ENCODE results near the gene VPS9D1.
"Not testable (repeated sequence)": the region's sequence is repeated elsewhere in the genome, so short reads cannot be mapped to it uniquely, and the experiment has no call there.

Gene VPS9D1

DNA sequence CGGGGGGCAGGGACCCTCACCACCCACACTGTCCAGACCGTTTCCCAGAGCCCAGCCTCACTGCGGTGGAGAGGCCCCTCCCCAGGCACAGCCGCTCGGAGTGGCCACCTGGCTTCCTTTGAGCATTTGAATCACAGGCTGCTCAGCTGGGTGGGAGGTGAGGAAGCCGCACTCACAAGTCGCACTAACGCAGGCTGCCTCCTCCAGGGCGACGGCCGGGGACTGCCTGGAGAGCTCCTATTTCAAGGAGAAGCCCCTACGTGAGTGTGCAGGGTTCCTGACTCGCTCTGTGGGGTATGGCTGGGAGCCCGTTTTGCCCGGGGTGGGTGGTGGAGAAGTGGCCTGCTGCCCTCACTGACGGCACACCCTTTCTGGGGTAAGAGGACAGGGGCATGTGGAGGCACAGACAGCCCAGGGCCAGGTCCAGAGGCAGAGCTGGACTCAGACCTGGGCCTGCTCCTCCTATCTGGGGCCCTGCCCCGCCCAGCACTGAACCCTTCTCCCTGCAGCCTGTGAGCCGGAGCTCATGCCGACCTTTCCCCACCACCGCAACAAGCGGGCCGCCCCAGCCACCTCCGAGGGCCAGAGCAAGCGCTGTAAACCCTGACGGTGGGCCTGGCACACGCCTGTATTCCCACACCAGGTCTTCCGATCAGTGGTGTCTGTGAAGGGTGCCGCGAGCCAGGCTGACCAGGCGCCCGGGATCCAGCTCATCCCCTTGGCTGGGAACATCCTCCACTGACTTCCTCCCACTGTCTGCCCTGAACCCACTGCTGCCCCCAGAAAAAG is 25.4 kb downstream of the VPS9D1 start:
- H3K4me3 ChIP-seq (ENCODE audit: low read length) = no peak overlapping the region
- H3K27me3 ChIP-seq (ENCODE audit: control insufficient read depth, insufficient read depth, low read length) = no peaks in the 10 kb centered on the region
- H3K9me3 ChIP-seq (ENCODE audit: control insufficient read depth, low read length) = no peaks in the 10 kb centered on the region
- H3K4me1 ChIP-seq (ENCODE audit: control insufficient read depth, insufficient read depth, low read length) = peaks cover 8% of the 10 kb centered on the region
- no peak overlapping the region for H3K9ac ChIP-seq (ENCODE audit: low read length)
- H3K36me3 ChIP-seq (ENCODE audit: control insufficient read depth, insufficient read depth, low read length) = peaks cover 19% of the 10 kb centered on the region

- H3K27me3 ChIP-seq (ENCODE audit: control insufficient read depth, insufficient read depth, low read length) = not testable (repeated sequence)
Measured at GRCh38 chr16:89694784-89695085, 26.0 kb downstream of the VPS9D1 start.

DNA sequence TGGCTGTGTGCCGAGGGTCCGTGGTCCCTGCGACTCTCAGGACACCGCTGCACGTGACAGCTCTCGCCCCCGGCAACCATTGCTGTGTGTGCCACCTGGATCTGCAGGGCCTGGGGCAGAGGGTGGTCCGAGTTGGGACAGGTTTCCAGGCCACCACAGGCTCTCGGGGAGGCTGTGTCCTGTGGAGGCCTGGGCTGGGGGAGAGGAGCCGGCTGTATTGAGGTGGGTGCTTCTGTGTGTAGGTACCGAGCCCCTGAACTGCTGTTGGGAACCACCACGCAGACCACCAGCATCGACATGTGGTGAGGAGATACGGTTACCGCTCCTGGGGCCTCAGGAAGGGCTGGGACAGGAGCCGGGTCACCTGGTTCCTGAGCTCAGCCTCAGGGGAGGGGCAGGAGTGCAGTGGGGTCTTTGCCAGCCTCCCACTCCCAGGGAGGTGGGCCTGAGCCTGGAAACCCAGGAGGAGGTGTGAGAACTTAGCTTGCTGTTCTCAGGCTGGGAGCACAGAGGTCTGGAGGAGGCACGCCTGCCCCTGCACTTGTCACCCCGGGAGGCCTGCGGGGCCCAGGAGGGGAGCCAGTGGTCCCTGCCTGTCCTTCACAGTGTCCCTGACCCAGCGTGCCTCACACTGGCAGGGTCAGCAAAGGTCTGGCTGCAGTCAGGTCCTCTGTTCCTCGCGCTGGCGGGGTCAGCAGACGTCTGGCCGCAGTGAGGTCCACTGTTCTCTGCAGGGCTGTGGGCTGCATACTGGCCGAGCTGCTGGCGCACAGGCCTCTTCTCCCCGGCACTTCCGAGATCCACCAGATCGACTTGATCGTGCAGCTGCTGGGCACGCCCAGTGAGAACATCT is 26.5 kb downstream of the VPS9D1 start:
- Histone ChIP-seq H3K36me3 (ENCODE audit: control insufficient read depth, insufficient read depth, low read length) (peaks cover 24% of the 10 kb centered on the region), H3K27me3 (ENCODE audit: control insufficient read depth, insufficient read depth, low read length) (no peaks in the 10 kb centered on the region), H3K9ac (ENCODE audit: low read length) (no peak overlapping the region), H3K9me3 (ENCODE audit: control insufficient read depth, low read length) (no peaks in the 10 kb centered on the region), H3K4me1 (ENCODE audit: control insufficient read depth, insufficient read depth, low read length) (no peaks in the 10 kb centered on the region), H3K4me3 (ENCODE audit: low read length) (no peak overlapping the region)

More at GRCh38 chr16:89694784-89695085, 26.0 kb downstream of the VPS9D1 start:
- H3K9me3 ChIP-seq (ENCODE audit: control insufficient read depth, low read length); H3K4me3 ChIP-seq (ENCODE audit: low read length); H3K9ac ChIP-seq (ENCODE audit: low read length); H3K4me1 ChIP-seq (ENCODE audit: control insufficient read depth, insufficient read depth, low read length): not testable (repeated sequence)
- peaks cover 24% of the 10 kb centered on the region for H3K36me3 ChIP-seq (ENCODE audit: control insufficient read depth, insufficient read depth, low read length)

- no peaks in the 10 kb centered on the region for H3K9me3 ChIP-seq (ENCODE audit: control insufficient read depth, low read length)
- peaks cover 24% of the 10 kb centered on the region for H3K36me3 ChIP-seq (ENCODE audit: control insufficient read depth, insufficient read depth, low read length)
- no peaks in the 10 kb centered on the region for H3K27me3 ChIP-seq (ENCODE audit: control insufficient read depth, insufficient read depth, low read length)
- H3K4me1 ChIP-seq (ENCODE audit: control insufficient read depth, insufficient read depth, low read length) = peaks cover 4% of the 10 kb centered on the region
- H3K9ac ChIP-seq (ENCODE audit: low read length) = no peak overlapping the region
- no peak overlapping the region for H3K4me3 ChIP-seq (ENCODE audit: low read length)
Measured at GRCh38 chr16:89693289-89693731, 27.4 kb downstream of the VPS9D1 start.

DNA sequence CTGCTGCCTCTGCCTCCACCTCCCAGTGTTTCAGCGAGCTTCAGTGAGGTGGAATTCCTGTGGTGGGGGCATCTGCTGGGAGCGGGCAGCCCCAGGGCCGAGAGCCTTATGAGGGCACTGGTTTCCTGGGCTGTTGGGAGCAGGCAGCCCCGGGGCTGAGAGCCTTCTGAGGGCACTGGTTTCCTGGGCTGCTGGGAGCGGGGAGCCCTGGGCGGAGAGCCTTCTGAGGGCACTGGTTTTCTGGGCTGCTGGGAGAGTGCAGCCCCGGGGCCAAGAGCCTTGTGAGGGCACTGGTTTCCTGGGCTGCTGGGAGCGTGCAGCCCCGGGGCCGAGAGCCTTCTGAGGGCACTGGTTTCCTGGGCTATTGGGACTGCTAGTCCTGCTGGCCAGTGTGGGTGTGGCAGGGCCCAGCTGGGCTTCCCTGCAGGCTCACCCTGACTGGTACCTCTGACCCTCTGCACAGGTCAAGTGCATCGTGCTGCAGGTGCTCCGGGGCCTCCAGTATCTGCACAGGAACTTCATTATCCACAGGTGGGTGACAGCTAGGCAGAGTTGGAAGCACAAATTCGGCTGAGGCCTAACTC is 28.6 kb downstream of the VPS9D1 start:
- Histone ChIP-seq H3K36me3 (ENCODE audit: control insufficient read depth, insufficient read depth, low read length) (peaks cover 24% of the 10 kb centered on the region), H3K9ac (ENCODE audit: low read length) (no peak overlapping the region), H3K27me3 (ENCODE audit: control insufficient read depth, insufficient read depth, low read length) (no peaks in the 10 kb centered on the region), H3K4me3 (ENCODE audit: low read length) (no peak overlapping the region), H3K9me3 (ENCODE audit: control insufficient read depth, low read length) (no peaks in the 10 kb centered on the region), H3K4me1 (ENCODE audit: control insufficient read depth, insufficient read depth, low read length) (peaks cover 17% of the 10 kb centered on the region)

GRCh38 chr16:89691231-89691985 is 29.3 kb downstream of the VPS9D1 start:
- Histone ChIP-seq H3K9me3 (ENCODE audit: control insufficient read depth, low read length) (no peaks in the 10 kb centered on the region), H3K4me3 (ENCODE audit: low read length) (no peak overlapping the region)

DNA sequence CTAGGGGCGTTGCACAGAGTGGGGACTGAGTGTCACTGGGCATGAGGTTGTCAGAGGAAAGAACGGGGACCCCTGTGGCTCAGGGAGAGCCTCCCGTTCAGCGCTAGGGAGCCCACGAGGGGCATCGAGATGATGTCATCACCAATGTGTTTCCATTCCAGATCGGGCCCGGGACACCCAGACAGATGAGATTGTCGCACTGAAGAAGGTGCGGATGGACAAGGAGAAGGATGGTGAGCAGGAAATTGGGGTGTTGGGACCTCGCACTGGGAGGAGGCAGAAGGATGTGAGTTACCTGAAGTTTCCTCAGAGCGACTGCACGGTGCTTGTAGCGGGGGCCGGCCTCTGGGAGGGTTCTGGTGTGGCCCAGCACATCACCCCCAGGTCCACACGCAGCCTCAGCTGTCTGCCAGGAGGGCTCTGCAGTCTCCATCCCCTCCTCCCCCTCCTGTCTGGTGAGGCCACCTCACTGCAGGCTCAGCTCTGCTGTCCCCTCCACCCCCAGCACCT is 30.3 kb downstream of the VPS9D1 start:
- Histone ChIP-seq H3K9ac (ENCODE audit: low read length) (no peak overlapping the region), H3K36me3 (ENCODE audit: control insufficient read depth, insufficient read depth, low read length) (peaks cover 19% of the 10 kb centered on the region), H3K4me1 (ENCODE audit: control insufficient read depth, insufficient read depth, low read length) (peaks cover 17% of the 10 kb centered on the region), H3K4me3 (ENCODE audit: low read length) (no peak overlapping the region), H3K27me3 (ENCODE audit: control insufficient read depth, insufficient read depth, low read length) (no peaks in the 10 kb centered on the region), H3K9me3 (ENCODE audit: control insufficient read depth, low read length) (no peaks in the 10 kb centered on the region)

More at GRCh38 chr16:89691231-89691985, 29.3 kb downstream of the VPS9D1 start:
- Histone ChIP-seq H3K27me3 (ENCODE audit: control insufficient read depth, insufficient read depth, low read length) (no peaks in the 10 kb centered on the region), H3K4me1 (ENCODE audit: control insufficient read depth, insufficient read depth, low read length) (peaks cover 17% of the 10 kb centered on the region), H3K9ac (ENCODE audit: low read length) (no peak overlapping the region), H3K36me3 (ENCODE audit: control insufficient read depth, insufficient read depth, low read length) (peaks cover 24% of the 10 kb centered on the region)

DNA sequence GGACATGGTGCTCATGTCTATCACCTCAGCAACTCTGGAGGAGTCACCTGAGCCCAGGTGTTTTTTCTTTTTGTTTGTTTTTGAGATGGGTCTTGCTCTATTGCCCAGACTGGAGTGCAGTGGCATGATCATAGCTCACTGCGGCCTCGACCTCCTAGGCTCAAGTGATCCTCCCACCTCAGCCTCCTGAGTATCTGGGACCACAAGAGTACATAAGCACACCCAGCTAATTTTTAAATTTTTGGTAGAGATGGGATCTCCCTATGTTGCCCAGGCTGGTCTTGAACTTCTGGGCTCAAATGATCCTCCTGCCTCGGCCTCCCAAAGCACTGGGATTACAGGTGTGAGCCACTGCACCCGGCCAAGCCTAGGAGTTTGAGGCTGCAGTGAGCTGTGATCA is 31.1 kb downstream of the VPS9D1 start:
- peaks cover 17% of the 10 kb centered on the region for H3K36me3 ChIP-seq (ENCODE audit: control insufficient read depth, insufficient read depth, low read length)
- H3K27me3 ChIP-seq (ENCODE audit: control insufficient read depth, insufficient read depth, low read length); H3K4me3 ChIP-seq (ENCODE audit: low read length); H3K9ac ChIP-seq (ENCODE audit: low read length); H3K9me3 ChIP-seq (ENCODE audit: control insufficient read depth, low read length): not testable (repeated sequence)
- H3K4me1 ChIP-seq (ENCODE audit: control insufficient read depth, insufficient read depth, low read length) = peaks cover 17% of the 10 kb centered on the region

GRCh38 chr16:89689142-89689541 is 31.6 kb downstream of the VPS9D1 start:
- Histone ChIP-seq H3K36me3 (ENCODE audit: control insufficient read depth, insufficient read depth, low read length) (peaks cover 17% of the 10 kb centered on the region), H3K27me3 (ENCODE audit: control insufficient read depth, insufficient read depth, low read length) (no peaks in the 10 kb centered on the region), H3K4me3 (ENCODE audit: low read length) (no peak overlapping the region), H3K9me3 (ENCODE audit: control insufficient read depth, low read length) (no peaks in the 10 kb centered on the region), H3K9ac (ENCODE audit: low read length) (no peak overlapping the region), H3K4me1 (ENCODE audit: control insufficient read depth, insufficient read depth, low read length) (peaks cover 17% of the 10 kb centered on the region)

GRCh38 chr16:89688395-89688794 is 32.3 kb downstream of the VPS9D1 start:
- Histone ChIP-seq H3K27me3 (ENCODE audit: control insufficient read depth, insufficient read depth, low read length) (no peaks in the 10 kb centered on the region), H3K9me3 (ENCODE audit: control insufficient read depth, low read length) (no peaks in the 10 kb centered on the region), H3K9ac (ENCODE audit: low read length) (no peak overlapping the region), H3K4me1 (ENCODE audit: control insufficient read depth, insufficient read depth, low read length) (peaks cover 17% of the 10 kb centered on the region), H3K4me3 (ENCODE audit: low read length) (no peak overlapping the region), H3K36me3 (ENCODE audit: control insufficient read depth, insufficient read depth, low read length) (peaks cover 14% of the 10 kb centered on the region)

DNA sequence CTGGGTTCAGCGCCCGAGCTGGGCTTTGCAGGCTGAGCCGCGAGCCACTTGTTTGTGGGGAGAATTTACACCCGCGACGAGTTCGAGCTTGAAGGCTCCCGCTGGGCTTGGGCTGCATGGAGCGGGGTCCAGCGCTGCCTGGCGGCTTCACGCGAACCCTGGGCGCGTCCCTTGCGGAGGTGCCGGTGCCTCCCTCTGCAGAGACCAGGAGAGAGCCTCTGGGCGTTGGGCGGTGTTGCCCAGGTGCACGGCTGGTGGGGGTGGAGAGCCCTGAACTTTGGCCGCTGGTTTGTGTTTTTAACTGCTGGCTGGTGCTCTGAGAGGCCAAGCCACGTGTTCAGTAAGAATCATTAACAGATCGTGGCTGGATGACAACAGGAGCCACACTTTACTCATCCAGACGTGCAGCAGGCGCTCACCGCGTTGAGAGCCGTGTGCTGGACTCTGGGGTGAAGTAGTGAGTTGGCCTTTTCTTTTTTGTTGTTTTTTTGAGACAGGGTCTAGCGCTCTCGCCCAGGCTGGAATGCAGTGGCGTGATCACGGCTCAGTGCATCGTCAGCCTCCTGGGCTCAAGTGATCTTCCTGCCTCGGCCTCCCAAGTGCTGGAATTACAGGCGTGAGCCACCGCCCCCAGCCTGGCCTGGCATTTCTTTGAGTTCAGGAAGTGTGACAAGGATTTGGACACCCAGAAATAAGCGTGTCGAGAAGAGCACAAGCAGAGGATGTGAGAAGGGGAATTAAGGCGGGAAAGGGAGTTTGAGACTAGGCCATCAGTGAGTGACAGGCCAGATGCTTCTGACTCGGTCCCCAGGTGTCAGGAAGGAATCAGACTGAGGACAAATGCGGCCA is 33.4 kb downstream of the VPS9D1 start:
- Histone ChIP-seq H3K9ac (ENCODE audit: low read length) (peak overlapping the region; percentile 85), H3K27me3 (ENCODE audit: control insufficient read depth, insufficient read depth, low read length) (no peaks in the 10 kb centered on the region), H3K4me3 (ENCODE audit: low read length) (peak overlapping the region; percentile 63), H3K36me3 (ENCODE audit: control insufficient read depth, insufficient read depth, low read length) (peaks cover 10% of the 10 kb centered on the region), H3K4me1 (ENCODE audit: control insufficient read depth, insufficient read depth, low read length) (peaks cover 17% of the 10 kb centered on the region), H3K9me3 (ENCODE audit: control insufficient read depth, low read length) (no peaks in the 10 kb centered on the region)

Data from mucosa of stomach (tissue), 1 donor.